HCT116 (cell line): ENCODE data around the gene RPTOR. TPM values are rescaled to one million over a fixed set of nuclear protein-coding genes. Genes with fewer than 3 reads are reported as not detected.

ENCODE experiments used
- ATAC-seq: fragments of 200-7000 bp; cut with Tn5 transposase; 2 replicates; pipeline ENCODE4 v1.9.1; 2020; ENCODE audit warnings: mild to moderate bottlenecking, moderate library complexity
- BruUV-seq: library from RNA; stranded (reverse); fragments of 400-500 nt; replicated peaks from 2 replicates; lab custom pipeline; 2021; lab: Mats Ljungman, UMichigan
- CTCF ChIA-PET: fragments of 300-600 bp; sonication (Branson Sonifier 250); formaldehyde crosslinking; loops from one replicate; lab custom pipeline; 2021; ENCODE audit warnings: antibody characterized with exemption; lab: Charles Lee
- POLR2A ChIA-PET: fragments of 300-600, 350-600 bp; sonication (Branson Sonifier 250); formaldehyde crosslinking; loops from one replicate; lab custom pipeline; 2021; ENCODE audit warnings: antibody characterized with exemption; lab: Charles Lee
- RAD21 ChIA-PET, 2 experiments: fragments of 300-600 bp; sonication (Branson Sonifier 250); formaldehyde crosslinking; loops; one replicate each; lab custom pipeline; 2023; ENCODE audit warnings: low total read pairs in 2 of 2; ENCODE audit not compliant: uncharacterized antibody in 2 of 2, unreplicated experiment in 2 of 2, low non-redundant PET in 1 of 2; lab: Charles Lee
- DNase-seq: peaks from one replicate; pipeline ENCODE4 v3.0.0-alpha.2; 2010; ENCODE audit warnings: low read depth, low spot score
- H2AFZ ChIP-seq: fragments of 200-600 bp; shearing (Covaris generic), sonication (generic); 2 replicates; pipeline ENCODE4 v1.6.1; 2017; ENCODE audit warnings: low read depth, mixed run types, mixed read lengths, antibody characterized with exemption, low read length; ENCODE audit not compliant: poor library complexity, severe bottlenecking
- H3K27ac ChIP-seq: 2 replicates; pipeline ENCODE4 v1.5.1; 2012; ENCODE audit warnings: low read depth, low read length
- H3K27me3 ChIP-seq: fragments of 200-600 bp; sonication (generic); 2 replicates; pipeline ENCODE4 v1.6.1; 2016; ENCODE audit warnings: mixed run types, low read length, mixed read lengths; ENCODE audit not compliant: insufficient read depth
- H3K36me3 ChIP-seq, 2 experiments: fragments of 200-500 bp in 1 of 2; fragments of 200-600 bp in 1 of 2; sonication (Bioruptor generic) in 1 of 2; sonication (generic) in 1 of 2; 2 replicates each; pipeline versions ENCODE4 v1.5.1 to v1.6.1; 2014 to 2016; ENCODE audit warnings: low read length in 2 of 2, inconsistent platforms in 1 of 2, mixed read lengths in 1 of 2, mixed run types in 1 of 2; ENCODE audit not compliant: insufficient read depth in 2 of 2, control insufficient read depth in 1 of 2
- H3K4me1 ChIP-seq, 2 experiments: fragments of 200-600 bp in 1 of 2; sonication (generic) in 1 of 2; 2 replicates each; pipeline versions ENCODE4 v1.5.1 to v1.6.1; 2012 to 2017; ENCODE audit warnings: low read length in 2 of 2, inconsistent platforms in 1 of 2, mild to moderate bottlenecking in 1 of 2, mixed read lengths in 1 of 2, mixed run types in 1 of 2, moderate library complexity in 1 of 2; ENCODE audit not compliant: insufficient read depth in 2 of 2, control insufficient read depth in 1 of 2
- H3K4me2 ChIP-seq: fragments of 200-600 bp; sonication (generic); 2 replicates; pipeline ENCODE4 v1.6.1; 2017; ENCODE audit warnings: mixed run types, low read length, mixed read lengths
- H3K4me3 ChIP-seq, 2 experiments: fragments of 200-600 bp in 1 of 2; sonication (generic) in 1 of 2; replicated peaks in 1 of 2; 2 replicates each; pipeline ENCODE4 v1.5.1; 2011 to 2016; ENCODE audit warnings: low read length in 2 of 2, control low read depth in 1 of 2, low read depth in 1 of 2, mild to moderate bottlenecking in 1 of 2, mixed read lengths in 1 of 2, mixed run types in 1 of 2
- H3K79me2 ChIP-seq: fragments of 200-600 bp; sonication (generic); 2 replicates; pipeline ENCODE4 v1.6.1; 2017; ENCODE audit warnings: mild to moderate bottlenecking, mixed run types, low read length, moderate library complexity, mixed read lengths; ENCODE audit not compliant: insufficient read depth
- H3K9ac ChIP-seq: fragments of 200-600 bp; sonication (generic); 2 replicates; pipeline ENCODE4 v1.6.1; 2016; ENCODE audit warnings: low read length, mixed read lengths
- H3K9me2 ChIP-seq: fragments of 200-600 bp; sonication (generic), shearing (Covaris generic); 2 replicates; pipeline ENCODE4 v1.6.1; 2017; ENCODE audit warnings: mixed run types, mild to moderate bottlenecking, moderate library complexity; ENCODE audit not compliant: insufficient read depth
- H3K9me3 ChIP-seq, 2 experiments: fragments of 200-500 bp in 1 of 2; fragments of 200-600 bp in 1 of 2; sonication (Bioruptor generic) in 1 of 2; sonication (generic) in 1 of 2; 2 replicates each; pipeline ENCODE4 v1.6.1; 2014 to 2017; ENCODE audit warnings: low read length in 2 of 2, mixed read lengths in 2 of 2, inconsistent platforms in 1 of 2, low read depth in 1 of 2, mild to moderate bottlenecking in 1 of 2, mixed run types in 1 of 2, moderate library complexity in 1 of 2; ENCODE audit not compliant: control insufficient read depth in 1 of 2, insufficient read depth in 1 of 2
- H4K20me1 ChIP-seq: fragments of 200-600 bp; sonication (generic), shearing (Covaris generic); 2 replicates; pipeline ENCODE4 v1.6.1; 2017; ENCODE audit warnings: mixed run types, mild to moderate bottlenecking, moderate library complexity; ENCODE audit not compliant: insufficient read depth
- CEBPB ChIP-seq: IDR thresholded peaks from 2 replicates; pipeline ENCODE4 v1.6.1; 2012; ENCODE audit warnings: low read depth
- CTCF ChIP-seq, 3 experiments: fragments of 200-600 bp in 1 of 3; sonication (generic) in 1 of 3; IDR thresholded peaks in 2 of 3; conservative IDR thresholded peaks in 1 of 3; 2 replicates each; pipeline ENCODE4 v1.5.1; 2012 to 2017; ENCODE audit warnings: low read depth in 2 of 3, low read length in 2 of 3, antibody characterized with exemption in 1 of 3, borderline replicate concordance in 1 of 3, control low read depth in 1 of 3, mild to moderate bottlenecking in 1 of 3, mixed read lengths in 1 of 3, mixed run types in 1 of 3, moderate library complexity in 1 of 3; ENCODE audit not compliant: insufficient read depth in 1 of 3
- SP1 ChIP-seq: IDR thresholded peaks from 2 replicates; pipeline ENCODE4 v1.6.1; 2012; ENCODE audit warnings: low read depth
- SRF ChIP-seq: IDR thresholded peaks from 2 replicates; pipeline ENCODE4 v1.6.1; 2012; ENCODE audit warnings: low read depth
- TCF7L2 ChIP-seq: IDR thresholded peaks from 2 replicates; pipeline ENCODE4 v1.7.0; 2011; ENCODE audit warnings: borderline replicate concordance, inconsistent platforms; ENCODE audit not compliant: insufficient read depth, insufficient read length; ENCODE audit errors: extremely low read depth
- ZNF274 ChIP-seq: fragments of 200-500 bp; sonication (Bioruptor generic); IDR thresholded peaks from 2 replicates; pipeline ENCODE4 v1.6.1; 2014; ENCODE audit warnings: mild to moderate bottlenecking, low read depth, low read length, inconsistent platforms
- intact Hi-C: fragments of 100-400 bp; cut with micrococcal nuclease; formaldehyde crosslinking; loops from 2 replicates; pipeline ENCODE4 v1.10.0; 2022
- total RNA-seq: library from RNA; stranded (reverse); gene quantifications from one replicate; pipeline ENCODE4 v1.2.1, GENCODE V29; 2021; ENCODE audit not compliant: unreplicated experiment

RPTOR gene
- total RNA-seq, 1 experiment from 2014 or later, result 69.5 TPM

- Histone ChIP-seq H3K79me2 (peaks cover 11% of the 10 kb centered on the region; the same call in 1 of the 2 replicates), H3K9me3 (peaks cover 0 to 8% of the 10 kb centered on the region in 2 experiments; a peak in 1 of 4 replicates), H3K27ac (no peak overlapping the region), H3K27me3 (no peaks in the 10 kb centered on the region), H4K20me1 (no peaks in the 10 kb centered on the region), H2AFZ (no peak overlapping the region), H3K9me2 (no peaks in the 10 kb centered on the region), H3K4me2 (no peak overlapping the region), H3K36me3 (no peaks in the 10 kb centered on the region; a peak in 1 of 4 replicates), H3K4me3 (no peak overlapping the region), H3K9ac (no peak overlapping the region), H3K4me1 (peaks cover 20 to 46% of the 10 kb centered on the region in 2 experiments)
- DNase-seq (no peak), ATAC-seq (no peak)
- BruUV-seq, result no TSS peak
- POLR2A ChIA-PET, result no interaction called here
- TF ChIP-seq TCF7L2 (no peak), SRF (no peak), CEBPB (no peak), CTCF (IDR thresholded peaks at IDR 0.05 in 2 of 3, conservative IDR thresholded peaks at IDR 0.05 in 1 of 3; ENCODE audit: borderline replicate concordance in 1 of 3, insufficient read depth in 1 of 3, low read depth in 2 of 3, low read length in 2 of 3) (no peak), ZNF274 (no peak), SP1 (no peak)
- CTCF ChIA-PET, result interaction anchor here (0.7 kb wide), 1 partner anchor 357 kb away, joined by 3 read pairs; no protein-coding TSS in a partner anchor
- intact Hi-C loops, result no loop called here
- RAD21 ChIA-PET, result no interaction called here
Measured at GRCh38 chr17:80783971-80784370, 239.3 kb downstream of the RPTOR start.
